GM10248 (cell line): ENCODE measurements around the gene DNAH17.

Experiments used
- CTCF ChIA-PET: fragments of 300-600 bp; sonication (Branson Sonifier 250); formaldehyde crosslinking; extraction: SDS; loops from one replicate; lab custom pipeline; 2021; ENCODE audit warnings: antibody characterized with exemption; lab: Yijun Ruan, JAX
- POLR2A ChIA-PET: fragments of 350-650 bp; sonication (Branson Sonifier 250); formaldehyde crosslinking; extraction: SDS; loops from one replicate; lab custom pipeline; 2020; ENCODE audit warnings: antibody characterized with exemption; lab: Yijun Ruan, JAX
- DNase-seq: peaks from one replicate; pipeline ENCODE4 v3.0.0; 2012; ENCODE audit errors: extremely low spot score
- CTCF ChIP-seq: IDR thresholded peaks from 2 replicates; pipeline ENCODE4 v1.5.1; 2012; ENCODE audit warnings: mild to moderate bottlenecking, low read depth; ENCODE audit errors: extremely low read depth, missing control alignments, control extremely low read depth

Gene DNAH17

GRCh38 chr17:78484271-78485246 lies 92.6 kb downstream of the DNAH17 start:
- peak; percentile 87 for DNase-seq
- ChIA-PET CTCF (interaction anchor here (0.9 to 1.9 kb wide), 5 partner anchors 8 to 31 kb away, joined by 3 to 5 read pairs (median 4); no protein-coding TSS in a partner anchor), POLR2A (no interaction called here)
- TF ChIP-seq CTCF = no peak

GRCh38 chr17:78479369-78479768 lies 97.8 kb downstream of the DNAH17 start:
- ChIA-PET POLR2A (no interaction called here), CTCF (no interaction called here)
- no peak for TF ChIP-seq CTCF
- DNase-seq = no peak

GRCh38 chr17:78478757-78479297 lies 98.4 kb downstream of the DNAH17 start:
- TF ChIP-seq CTCF = no peak
- POLR2A ChIA-PET = no interaction called here
- DNase-seq = no peak
- CTCF ChIA-PET = no interaction called here

GRCh38 chr17:78477913-78478756 lies 99.1 kb downstream of the DNAH17 start:
- TF ChIP-seq CTCF = no peak
- no peak for DNase-seq
- CTCF ChIA-PET = no interaction called here
- POLR2A ChIA-PET = no interaction called here

GRCh38 chr17:78476973-78477372 lies 100.2 kb downstream of the DNAH17 start:
- DNase-seq = no peak
- TF ChIP-seq CTCF = no peak
- ChIA-PET POLR2A (no interaction called here), CTCF (no interaction called here)

GRCh38 chr17:78476149-78476548 lies 101.0 kb downstream of the DNAH17 start:
- ChIA-PET CTCF (interaction anchor here (1.1 kb wide), 1 partner anchor 8 kb away, joined by 3 read pairs; no protein-coding TSS in a partner anchor), POLR2A (no interaction called here)
- no peak for DNase-seq
- TF ChIP-seq CTCF = no peak
